SU-DHL-6 (cell line): ENCODE results near the gene CAMK2D.

Source experiments
- CTCF ChIP-seq: fragments of 200-600 bp; sonication (generic); IDR thresholded peaks from one replicate; pipeline ENCODE4 v1.5.1; 2017; ENCODE audit warnings: antibody characterized with exemption, mild to moderate bottlenecking, low read length, moderate library complexity; ENCODE audit not compliant: insufficient read depth, poor library complexity, severe bottlenecking
- EZH2phosphoT487 ChIP-seq: fragments of 200-600 bp; sonication (generic), shearing (Covaris generic); conservative IDR thresholded peaks from 2 replicates; pipeline ENCODE4 v1.6.1; 2018; ENCODE audit warnings: mild to moderate bottlenecking, antibody characterized with exemption, low read length, moderate library complexity, mixed read lengths

DNA sequence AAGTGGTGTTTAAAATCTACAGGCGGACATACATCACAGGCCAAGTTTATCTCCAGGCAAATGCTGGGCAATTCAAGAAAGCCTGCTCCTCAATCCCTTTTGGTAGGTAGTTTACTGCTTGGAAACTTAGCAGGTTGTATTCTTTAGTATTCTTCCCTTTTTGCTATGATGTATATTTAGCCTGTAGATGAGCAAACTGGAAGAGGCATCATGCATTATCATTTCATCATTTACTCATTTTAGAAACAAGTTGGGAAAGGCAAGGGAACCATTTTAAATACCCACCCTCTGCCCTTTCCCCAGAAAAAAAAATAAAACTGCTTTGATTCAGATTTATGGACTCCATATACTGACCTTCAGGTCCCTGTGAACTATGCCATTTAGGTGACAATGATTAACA lies 213.2 kb downstream of the CAMK2D start:
- no peak for TF ChIP-seq CTCF
- TF ChIP-seq EZH2phosphoT487, result no peak
